K562 (cell line): ENCODE data around the gene ZNF385C. TPM values are rescaled to one million over a fixed set of nuclear protein-coding genes. Genes with fewer than 3 reads are reported as not detected.

Source experiments
- CBFB ChIP-seq: sonication (generic); formaldehyde crosslinking; IDR thresholded peaks from 2 replicates; pipeline ENCODE4 v1.4.0; 2020; ENCODE audit warnings: mild to moderate bottlenecking, missing genetic modification reagents
- CTBP1 ChIP-seq: fragments of 450-650 bp; IDR thresholded peaks from 2 replicates; pipeline ENCODE4 v1.6.1; 2016; ENCODE audit warnings: borderline replicate concordance
- ELF2 ChIP-seq: fragments of 250-450 bp; sonication (Bioruptor Pico); IDR thresholded peaks from 2 replicates; pipeline ENCODE4 v1.5.0; 2021; ENCODE audit warnings: mild to moderate bottlenecking
- EP300 ChIP-seq: IDR thresholded peaks from 2 replicates; pipeline ENCODE4 v1.6.1; 2012; ENCODE audit warnings: low read length, improper control_type of control experiment
- ESRRA ChIP-seq: fragments of 450-650 bp; IDR thresholded peaks from 2 replicates; pipeline ENCODE4 v1.6.1; 2014; ENCODE audit warnings: low read depth, mild to moderate bottlenecking, moderate library complexity, borderline replicate concordance
- ETV6 ChIP-seq, 3 experiments: fragments of 150-350 bp in 1 of 3; sonication (generic) in 1 of 3; formaldehyde crosslinking in 1 of 3; IDR thresholded peaks; 2 replicates each; pipeline versions ENCODE4 v1.6.1 to v1.8.0; 2014 to 2022; ENCODE audit warnings: borderline replicate concordance in 2 of 3, low read depth in 2 of 3, antibody characterized with exemption in 1 of 3, low read length in 1 of 3, mild to moderate bottlenecking in 1 of 3, missing genetic modification reagents in 1 of 3
- GABPA ChIP-seq: fragments of 200-800 bp; sonication (Bioruptor generic); conservative IDR thresholded peaks from 2 replicates; pipeline ENCODE4 v1.6.1; 2016; ENCODE audit warnings: low read depth, missing genetic modification characterization, missing compliant biosample characterization
- GABPB2 ChIP-seq: fragments of 250-450 bp; sonication (Bioruptor Pico); conservative IDR thresholded peaks from 2 replicates; pipeline ENCODE4 v1.5.1; 2021; ENCODE audit warnings: mild to moderate bottlenecking
- HLTF ChIP-seq: fragments of 450-650 bp; IDR thresholded peaks from 2 replicates; pipeline ENCODE4 v1.6.1; 2016
- HOXB6 ChIP-seq: fragments of 250-450 bp; sonication (Bioruptor Pico); IDR thresholded peaks from 2 replicates; pipeline ENCODE4 v1.5.1; 2022; ENCODE audit warnings: mild to moderate bottlenecking, borderline replicate concordance
- MAZ ChIP-seq, 2 experiments: fragments of 450-650 bp in 1 of 2; sonication (generic) in 1 of 2; formaldehyde crosslinking; IDR thresholded peaks in 1 of 2; conservative IDR thresholded peaks in 1 of 2; 2 replicates each; pipeline versions ENCODE4 v1.4.0 to v1.5.0; 2020; ENCODE audit warnings: mild to moderate bottlenecking in 1 of 2, missing genetic modification reagents in 1 of 2
- NFXL1 ChIP-seq: fragments of 450-650 bp; formaldehyde crosslinking; IDR thresholded peaks from 2 replicates; pipeline ENCODE4 v1.4.0; 2021; ENCODE audit warnings: mild to moderate bottlenecking
- NRF1 ChIP-seq, 2 experiments: fragments of 450-650 bp; IDR thresholded peaks in 1 of 2; conservative IDR thresholded peaks in 1 of 2; 2 replicates each; pipeline ENCODE4 v1.6.1; 2014; ENCODE audit warnings: mild to moderate bottlenecking in 2 of 2
- PHF21A ChIP-seq: fragments of 450-650 bp; IDR thresholded peaks from 2 replicates; pipeline ENCODE4 v1.6.1; 2017; ENCODE audit warnings: low read depth, borderline replicate concordance
- PHF8 ChIP-seq: fragments of 200-600 bp; sonication (generic); IDR thresholded peaks from 2 replicates; pipeline ENCODE4 v1.6.1; 2012; ENCODE audit warnings: mixed run types, mild to moderate bottlenecking, inconsistent platforms, low read length, moderate library complexity, borderline replicate concordance
- RFX7 ChIP-seq: fragments of 250-450 bp; sonication (Bioruptor Pico); IDR thresholded peaks from 2 replicates; pipeline ENCODE4 v1.5.1; 2021; ENCODE audit warnings: mild to moderate bottlenecking
- TAF15 ChIP-seq: fragments of 200-400 bp; formaldehyde crosslinking; IDR thresholded peaks from 2 replicates; pipeline ENCODE4 v1.6.1; 2017; ENCODE audit warnings: mild to moderate bottlenecking, low read depth, low read length, moderate library complexity
- TAF7 ChIP-seq: fragments of 450-650 bp; IDR thresholded peaks from 2 replicates; pipeline ENCODE4 v1.6.1; 2016; ENCODE audit warnings: missing genetic modification characterization, missing compliant biosample characterization
- TEAD1 ChIP-seq, 2 experiments: fragments of 450-650 bp in 1 of 2; sonication (generic) in 1 of 2; formaldehyde crosslinking; IDR thresholded peaks; 2 replicates each; pipeline versions ENCODE4 v1.4.0 to v1.8.0; 2020 to 2022; ENCODE audit warnings: mild to moderate bottlenecking in 2 of 2, missing genetic modification reagents in 1 of 2
- ZNF124 ChIP-seq: sonication (generic); formaldehyde crosslinking; IDR thresholded peaks from 2 replicates; pipeline ENCODE4 v1.8.1; 2022; ENCODE audit warnings: missing genetic modification reagents
- ZNF232 ChIP-seq: sonication (generic); formaldehyde crosslinking; IDR thresholded peaks from 2 replicates; pipeline ENCODE4 v1.8.0; 2022; ENCODE audit warnings: mild to moderate bottlenecking, missing genetic modification reagents
- ZNF77 ChIP-seq: fragments of 250-450 bp; sonication (Bioruptor Pico); IDR thresholded peaks from 2 replicates; pipeline ENCODE4 v1.5.0; 2020
- ZSCAN29 ChIP-seq: fragments of 450-650 bp; IDR thresholded peaks from 2 replicates; pipeline ENCODE4 v1.6.1; 2017
- polyA plus RNA-seq, 8 experiments: library from polyadenylated mRNA; depleted of rRNA in 4 of 8; stranded (reverse) in 5 of 8; unstranded in 3 of 8; fragments of >200 nt; fragmentation: Nextera tagmentation in 2 of 8; fragmentation: Illumina TruSeq in 1 of 8; extraction: Ambion mirVana in 2 of 8; extraction: Trizol in 1 of 8; gene quantifications; 2 replicates each; pipeline versions ENCODE4 v1.2.1 to v1.2.3, GENCODE V29; 2011 to 2014; ENCODE audit warnings: inconsistent platforms in 1 of 8, missing spikeins in 1 of 8
- total RNA-seq, 7 experiments: library from RNA; depleted of rRNA in 6 of 7; stranded (reverse); fragments of >200 nt in 6 of 7; fragmentation: Illumina TruSeq in 2 of 7; extraction: Trizol in 2 of 7; gene quantifications; 2 replicates each; pipeline versions ENCODE4 v1.2.1 to v1.2.3, GENCODE V29; 2011 to 2021; ENCODE audit warnings: low replicate concordance in 1 of 7
- TF ChIP-seq, protein P1 (sequence below): fragments of 250-450 bp; sonication (Bioruptor Pico); IDR thresholded peaks from 2 replicates; pipeline ENCODE4 v1.8.0; 2021; ENCODE audit warnings: borderline replicate concordance, mild to moderate bottlenecking, moderate library complexity; ENCODE audit not compliant: poor library complexity, severe bottlenecking
- TF ChIP-seq, protein P2 (sequence below): sonication (generic); formaldehyde crosslinking; IDR thresholded peaks from 2 replicates; pipeline ENCODE4 v1.5.0; 2020; ENCODE audit warnings: missing genetic modification reagents
- TF ChIP-seq, protein P3 (sequence below): fragments of 250-450 bp; sonication (Bioruptor Pico); IDR thresholded peaks from 2 replicates; pipeline ENCODE4 v1.5.0; 2020; ENCODE audit warnings: mild to moderate bottlenecking

The ZNF385C gene
- total and polyA plus RNA-seq, 9 of the 15 experiments (the other 6 are each of a cell fraction or from before 2014, with no cell fraction given), result 0.03 to 0.35 (median 0.18) TPM; not detected in 1

DNA sequence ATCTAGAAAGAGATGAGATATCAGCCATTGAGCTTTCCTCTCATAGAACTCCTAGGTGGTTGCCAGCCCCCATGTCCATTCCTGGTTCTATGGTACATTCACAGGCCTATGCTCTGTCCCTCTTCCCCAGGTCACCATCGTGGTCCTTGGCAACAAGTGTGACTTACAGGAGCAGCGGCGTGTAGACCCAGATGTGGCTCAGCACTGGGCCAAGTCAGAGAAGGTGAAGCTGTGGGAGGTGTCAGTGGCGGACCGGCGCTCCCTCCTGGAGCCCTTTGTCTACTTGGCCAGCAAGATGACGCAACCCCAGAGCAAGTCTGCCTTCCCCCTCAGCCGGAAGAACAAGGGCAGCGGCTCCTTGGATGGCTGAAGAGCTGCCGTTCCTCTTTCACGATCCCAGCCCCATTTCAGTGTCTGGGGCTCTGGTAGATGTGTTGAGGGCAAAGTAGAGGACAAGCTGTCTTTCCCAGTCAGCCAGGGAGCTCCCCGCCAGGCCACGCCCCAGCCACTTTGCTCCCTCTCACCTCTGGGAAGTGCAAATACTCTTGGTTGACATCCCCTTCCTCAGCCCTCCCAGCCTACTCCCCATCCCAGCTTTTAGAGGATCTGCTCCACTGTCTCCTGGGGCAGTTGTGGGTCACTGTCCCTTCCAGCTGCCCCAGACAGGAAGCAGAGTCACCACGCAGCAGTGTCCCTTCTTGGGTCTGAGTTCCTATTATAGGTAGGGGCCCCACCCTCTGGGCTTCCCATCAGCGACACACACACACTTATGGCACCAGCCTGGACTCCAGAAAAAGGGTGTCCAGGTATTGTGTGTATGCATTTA lies 74.5 kb downstream of the ZNF385C start (continued):
- TF ChIP-seq, protein P1, sequence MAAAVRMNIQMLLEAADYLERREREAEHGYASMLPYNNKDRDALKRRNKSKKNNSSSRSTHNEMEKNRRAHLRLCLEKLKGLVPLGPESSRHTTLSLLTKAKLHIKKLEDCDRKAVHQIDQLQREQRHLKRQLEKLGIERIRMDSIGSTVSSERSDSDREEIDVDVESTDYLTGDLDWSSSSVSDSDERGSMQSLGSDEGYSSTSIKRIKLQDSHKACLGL (CRISPR knock-in tag), result no peak
- TF ChIP-seq CBFB (CRISPR knock-in tag) (peak; percentile 46; the same call in 1 of the 2 replicates), CTBP1 (peak; percentile 71; the same call in 1 of the 2 replicates), ZSCAN29 (no peak), HLTF (no peak), TEAD1 (CRISPR knock-in tag; IDR thresholded peaks at IDR 0.05) (peak in 1 of 2 experiments; percentile 62; a peak in 1 of 4 replicates), PHF21A (no peak), GABPB2 (CRISPR knock-in tag) (no peak), EP300 (peak; percentile 82), ZNF124 (CRISPR knock-in tag) (no peak), GABPA (peak; percentile 77), MAZ (CRISPR knock-in tag; conservative IDR thresholded peaks at IDR 0.05 in 1 of 2, IDR thresholded peaks at IDR 0.05 in 1 of 2) (no peak; a peak in 1 of 4 replicates), RFX7 (CRISPR knock-in tag) (no peak), PHF8 (peak; percentile 19; the same call in 1 of the 2 replicates), NRF1 (conservative IDR thresholded peaks at IDR 0.05 in 1 of 2, IDR thresholded peaks at IDR 0.05 in 1 of 2) (peak; percentile 45 to 52; a peak in 3 of 4 replicates), TAF15 (no peak), ZNF232 (CRISPR knock-in tag) (no peak), HOXB6 (CRISPR knock-in tag) (no peak), ESRRA (peak; percentile 85; the same call in 1 of the 2 replicates), TAF7 (tag) (no peak), ETV6 (IDR thresholded peaks at IDR 0.05; ENCODE audit: borderline replicate concordance in 1 of 2, low read depth in 2 of 2, low read length in 1 of 2) (no peak), ETV6 (CRISPR knock-in tag; IDR thresholded peaks at IDR 0.05; ENCODE audit: borderline replicate concordance) (no peak), ZNF77 (CRISPR knock-in tag) (no peak), ELF2 (CRISPR knock-in tag) (peak; percentile 54), NFXL1 (0 out of 2 replicates have a peak, but pooled peaks have one; percentile 8)
- TF ChIP-seq, protein P2, sequence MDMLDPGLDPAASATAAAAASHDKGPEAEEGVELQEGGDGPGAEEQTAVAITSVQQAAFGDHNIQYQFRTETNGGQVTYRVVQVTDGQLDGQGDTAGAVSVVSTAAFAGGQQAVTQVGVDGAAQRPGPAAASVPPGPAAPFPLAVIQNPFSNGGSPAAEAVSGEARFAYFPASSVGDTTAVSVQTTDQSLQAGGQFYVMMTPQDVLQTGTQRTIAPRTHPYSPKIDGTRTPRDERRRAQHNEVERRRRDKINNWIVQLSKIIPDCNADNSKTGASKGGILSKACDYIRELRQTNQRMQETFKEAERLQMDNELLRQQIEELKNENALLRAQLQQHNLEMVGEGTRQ (CRISPR knock-in tag), result no peak
- TF ChIP-seq, protein P3, sequence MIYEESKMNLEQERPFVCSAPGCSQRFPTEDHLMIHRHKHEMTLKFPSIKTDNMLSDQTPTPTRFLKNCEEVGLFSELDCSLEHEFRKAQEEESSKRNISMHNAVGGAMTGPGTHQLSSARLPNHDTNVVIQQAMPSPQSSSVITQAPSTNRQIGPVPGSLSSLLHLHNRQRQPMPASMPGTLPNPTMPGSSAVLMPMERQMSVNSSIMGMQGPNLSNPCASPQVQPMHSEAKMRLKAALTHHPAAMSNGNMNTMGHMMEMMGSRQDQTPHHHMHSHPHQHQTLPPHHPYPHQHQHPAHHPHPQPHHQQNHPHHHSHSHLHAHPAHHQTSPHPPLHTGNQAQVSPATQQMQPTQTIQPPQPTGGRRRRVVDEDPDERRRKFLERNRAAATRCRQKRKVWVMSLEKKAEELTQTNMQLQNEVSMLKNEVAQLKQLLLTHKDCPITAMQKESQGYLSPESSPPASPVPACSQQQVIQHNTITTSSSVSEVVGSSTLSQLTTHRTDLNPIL (CRISPR knock-in tag), result peak; percentile 66; the same call in 1 of the 2 replicates
